Ovary (tissue), 3 donors: ENCODE results near the gene SLC2A13.

Experiments
- EP300 ChIP-seq: sonication (generic); formaldehyde crosslinking; IDR thresholded peaks from one replicate; pipeline ENCODE4 v1.6.1; 2017; ENCODE audit warnings: antibody characterized with exemption
- POLR2A ChIP-seq: fragments of 450-650 bp; IDR thresholded peaks from one replicate; pipeline ENCODE4 v1.6.1; 2017; ENCODE audit warnings: antibody characterized with exemption, mild to moderate bottlenecking, moderate library complexity
- TF ChIP-seq, protein P1 (sequence below), 3 donors: fragments of 450-650 bp in 2 of 3; fragments of 200-600 bp in 1 of 3; IDR thresholded peaks; one replicate each; pipeline versions ENCODE4 v1.5.1 to v1.8.0; 2016 to 2022; ENCODE audit warnings: antibody characterized with exemption in 3 of 3, mild to moderate bottlenecking in 1 of 3
- donor health status: DM: no; HTN: no; CAD: no.

DNA sequence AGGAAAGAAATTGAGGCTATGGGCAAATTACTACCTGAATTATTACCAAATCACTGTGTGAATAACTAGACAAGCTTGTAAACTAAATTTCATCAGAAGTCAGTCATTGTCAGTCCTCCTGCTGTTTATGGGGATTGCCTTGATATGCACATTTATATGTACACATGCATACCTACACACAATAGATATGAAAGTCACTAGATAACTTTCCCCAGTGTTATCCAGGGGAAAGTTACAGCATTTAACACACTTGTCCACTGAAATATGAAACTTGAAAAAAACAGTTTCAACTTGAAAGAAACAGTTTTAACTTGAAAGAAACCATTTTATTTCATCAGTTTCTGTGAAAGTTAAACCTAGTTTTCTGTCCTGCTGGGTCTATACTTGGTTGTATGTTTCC, 199.6 kb downstream of the SLC2A13 start:
- TF ChIP-seq POLR2A (no peak), EP300 (no peak)
- TF ChIP-seq, protein P1, sequence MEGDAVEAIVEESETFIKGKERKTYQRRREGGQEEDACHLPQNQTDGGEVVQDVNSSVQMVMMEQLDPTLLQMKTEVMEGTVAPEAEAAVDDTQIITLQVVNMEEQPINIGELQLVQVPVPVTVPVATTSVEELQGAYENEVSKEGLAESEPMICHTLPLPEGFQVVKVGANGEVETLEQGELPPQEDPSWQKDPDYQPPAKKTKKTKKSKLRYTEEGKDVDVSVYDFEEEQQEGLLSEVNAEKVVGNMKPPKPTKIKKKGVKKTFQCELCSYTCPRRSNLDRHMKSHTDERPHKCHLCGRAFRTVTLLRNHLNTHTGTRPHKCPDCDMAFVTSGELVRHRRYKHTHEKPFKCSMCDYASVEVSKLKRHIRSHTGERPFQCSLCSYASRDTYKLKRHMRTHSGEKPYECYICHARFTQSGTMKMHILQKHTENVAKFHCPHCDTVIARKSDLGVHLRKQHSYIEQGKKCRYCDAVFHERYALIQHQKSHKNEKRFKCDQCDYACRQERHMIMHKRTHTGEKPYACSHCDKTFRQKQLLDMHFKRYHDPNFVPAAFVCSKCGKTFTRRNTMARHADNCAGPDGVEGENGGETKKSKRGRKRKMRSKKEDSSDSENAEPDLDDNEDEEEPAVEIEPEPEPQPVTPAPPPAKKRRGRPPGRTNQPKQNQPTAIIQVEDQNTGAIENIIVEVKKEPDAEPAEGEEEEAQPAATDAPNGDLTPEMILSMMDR (IDR thresholded peaks at IDR 0.05): no peak
